ENCODE results near the gene VWA7.

GRCh38 chr6:31776485-31776988 is 591 bp downstream of the VWA7 start:
- TF ChIP-seq CTCF (IDR thresholded peaks at IDR 0.05) (no peak), POLR2A (IDR thresholded peaks at IDR 0.05) (no peak)
